Raji (cell line): ENCODE measurements around the gene EVI5.

Experiments used
- POLR2A ChIP-seq: IDR thresholded peaks from 2 replicates; pipeline ENCODE4 v1.6.1; 2011; ENCODE audit warnings: low read depth, low read length, control low read depth; ENCODE audit not compliant: insufficient read depth

The EVI5 gene

GRCh38 chr1:92572520-92572919 lies 212.4 kb downstream of the EVI5 start:
- TF ChIP-seq POLR2A: no peak

GRCh38 chr1:92571578-92571977 lies 213.3 kb downstream of the EVI5 start:
- no peak for TF ChIP-seq POLR2A

- no peak for TF ChIP-seq POLR2A
These were observed 217.6 kb downstream of the EVI5 start for GRCh38 chr1:92567211-92567868.

GRCh38 chr1:92563457-92564216 lies 221.3 kb downstream of the EVI5 start:
- no peak for TF ChIP-seq POLR2A

- no peak for TF ChIP-seq POLR2A
These were observed 228.6 kb downstream of the EVI5 start for GRCh38 chr1:92556350-92556749.

GRCh38 chr1:92554216-92554615 lies 230.7 kb downstream of the EVI5 start:
- no peak for TF ChIP-seq POLR2A

- TF ChIP-seq POLR2A: no peak
These were observed 233.0 kb downstream of the EVI5 start for GRCh38 chr1:92551916-92552315.

- no peak for TF ChIP-seq POLR2A
These were observed 240.1 kb downstream of the EVI5 start for GRCh38 chr1:92544756-92545165.

- TF ChIP-seq POLR2A: no peak
These were observed 241.5 kb downstream of the EVI5 start for GRCh38 chr1:92543131-92544055.

GRCh38 chr1:92538413-92539061 lies 246.4 kb downstream of the EVI5 start:
- TF ChIP-seq POLR2A: no peak

GRCh38 chr1:92538048-92538412 lies 246.9 kb downstream of the EVI5 start:
- no peak for TF ChIP-seq POLR2A

- no peak for TF ChIP-seq POLR2A
These were observed 247.7 kb downstream of the EVI5 start for GRCh38 chr1:92536980-92537884.

GRCh38 chr1:92536211-92536979 lies 248.5 kb downstream of the EVI5 start:
- TF ChIP-seq POLR2A: no peak
